ENCODE measurements around the gene UGT1A10.
"Not testable (repeated sequence)": the region's sequence is repeated elsewhere in the genome, so short reads cannot be mapped to it uniquely, and the experiment has no call there.

UGT1A10 gene

DNA sequence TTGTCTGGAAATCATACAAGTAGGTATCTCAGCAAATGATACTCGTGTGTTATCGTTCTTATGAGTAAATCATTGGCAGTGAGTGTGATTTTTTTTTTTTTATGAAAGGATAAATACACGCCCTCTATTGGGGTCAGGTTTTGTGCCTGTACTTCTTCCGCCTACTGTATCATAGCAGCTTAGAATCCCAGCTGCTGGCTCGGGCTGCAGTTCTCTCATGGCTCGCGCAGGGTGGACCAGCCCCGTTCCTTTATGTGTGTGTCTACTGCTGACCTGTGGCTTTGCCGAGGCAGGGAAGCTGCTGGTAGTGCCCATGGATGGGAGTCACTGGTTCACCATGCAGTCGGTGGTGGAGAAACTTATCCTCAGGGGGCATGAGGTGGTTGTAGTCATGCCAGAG, at the start of gene UGT1A10:
Gene UGT1A10, plus strand, starts transcription at position 143 of the 400 bp plus-strand sequence. Its CDS starts 75 bp downstream, at position 218.
- DNase-seq (ENCODE audit: low read depth, low spot score); in situ Hi-C loops (cut with HindIII; ENCODE audit: low sequenced_read_pairs); H3K4me3 ChIP-seq (ENCODE audit: low read depth, low read length): not testable (repeated sequence)

DNA sequence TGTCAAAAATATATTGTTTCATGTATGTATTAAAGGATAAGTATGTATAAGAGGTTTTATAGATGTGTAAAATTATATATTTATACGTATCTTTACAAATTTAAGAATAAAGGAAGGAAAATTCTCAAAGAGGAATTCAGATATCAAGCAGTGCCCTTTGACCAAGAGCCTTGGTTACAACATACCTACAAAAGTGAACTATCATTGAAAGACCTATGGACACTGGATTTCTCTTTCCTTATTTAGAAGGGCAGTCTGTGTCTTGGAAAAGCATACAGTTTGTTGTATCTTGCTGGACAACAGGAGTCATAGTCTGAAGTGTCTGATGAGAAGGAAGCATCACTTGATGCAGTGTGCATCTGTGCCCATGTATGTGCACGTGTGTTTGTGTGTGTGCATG, 47.8 kb upstream of the UGT1A10 start:
- no peak overlapping the region for H3K4me3 ChIP-seq (ENCODE audit: low read depth, low read length)
- DNase-seq (ENCODE audit: low read depth, low spot score) = no peak
- TF ChIP-seq, protein P1, sequence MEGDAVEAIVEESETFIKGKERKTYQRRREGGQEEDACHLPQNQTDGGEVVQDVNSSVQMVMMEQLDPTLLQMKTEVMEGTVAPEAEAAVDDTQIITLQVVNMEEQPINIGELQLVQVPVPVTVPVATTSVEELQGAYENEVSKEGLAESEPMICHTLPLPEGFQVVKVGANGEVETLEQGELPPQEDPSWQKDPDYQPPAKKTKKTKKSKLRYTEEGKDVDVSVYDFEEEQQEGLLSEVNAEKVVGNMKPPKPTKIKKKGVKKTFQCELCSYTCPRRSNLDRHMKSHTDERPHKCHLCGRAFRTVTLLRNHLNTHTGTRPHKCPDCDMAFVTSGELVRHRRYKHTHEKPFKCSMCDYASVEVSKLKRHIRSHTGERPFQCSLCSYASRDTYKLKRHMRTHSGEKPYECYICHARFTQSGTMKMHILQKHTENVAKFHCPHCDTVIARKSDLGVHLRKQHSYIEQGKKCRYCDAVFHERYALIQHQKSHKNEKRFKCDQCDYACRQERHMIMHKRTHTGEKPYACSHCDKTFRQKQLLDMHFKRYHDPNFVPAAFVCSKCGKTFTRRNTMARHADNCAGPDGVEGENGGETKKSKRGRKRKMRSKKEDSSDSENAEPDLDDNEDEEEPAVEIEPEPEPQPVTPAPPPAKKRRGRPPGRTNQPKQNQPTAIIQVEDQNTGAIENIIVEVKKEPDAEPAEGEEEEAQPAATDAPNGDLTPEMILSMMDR (IDR thresholded peaks at IDR 0.05; ENCODE audit: low read depth, low read length) = no peak
- in situ Hi-C loops (cut with HindIII; ENCODE audit: low sequenced_read_pairs) = no loop called here

DNA sequence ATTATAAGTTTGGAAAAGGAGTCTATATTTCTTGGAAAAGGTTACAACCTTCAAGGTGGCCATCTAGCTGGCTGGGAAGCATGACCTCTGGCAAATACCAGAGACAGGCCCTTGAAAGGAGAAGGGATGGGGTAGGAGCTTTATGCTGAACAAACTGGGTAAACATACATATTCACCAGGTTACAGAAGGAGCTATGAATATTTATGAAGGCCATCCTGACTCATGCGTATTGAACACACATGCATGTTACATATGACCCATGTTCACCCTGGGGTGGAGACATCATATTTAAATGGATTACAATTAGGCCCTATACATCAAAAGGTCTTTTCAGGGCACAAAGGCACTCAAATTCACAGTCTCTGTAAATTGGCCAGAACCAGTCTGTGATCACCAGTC, 43.5 kb upstream of the UGT1A10 start:
- DNase-seq (ENCODE audit: low read depth, low spot score); in situ Hi-C loops (cut with HindIII; ENCODE audit: low sequenced_read_pairs); H3K4me3 ChIP-seq (ENCODE audit: low read depth, low read length): not testable (repeated sequence)

DNA sequence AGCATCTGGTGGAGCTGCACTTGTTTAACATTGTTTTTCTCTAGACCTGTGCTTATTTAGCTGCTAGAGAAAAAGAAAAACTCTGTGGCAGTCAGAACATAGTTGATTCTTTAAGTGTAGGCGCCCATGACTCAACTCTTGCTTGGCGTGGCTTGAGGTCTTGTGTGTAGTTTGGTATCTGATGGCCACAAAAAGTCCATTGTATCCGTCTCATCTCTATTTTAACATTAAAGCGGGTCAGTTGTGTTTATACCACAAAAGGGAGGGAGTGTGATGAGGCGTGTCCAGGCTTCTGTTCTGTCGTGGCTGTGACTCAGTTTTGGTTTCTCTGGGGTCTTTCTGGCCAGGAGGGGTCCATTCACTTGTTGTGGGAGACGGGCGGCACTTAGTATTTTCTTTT, 43.0 kb upstream of the UGT1A10 start:
- DNase-seq (ENCODE audit: low read depth, low spot score) = no peak
- H3K4me3 ChIP-seq (ENCODE audit: low read depth, low read length) = no peak overlapping the region
- in situ Hi-C loops (cut with HindIII; ENCODE audit: low sequenced_read_pairs) = no loop called here
- TF ChIP-seq, protein P1 (IDR thresholded peaks at IDR 0.05; ENCODE audit: low read depth, low read length) = no peak

DNA sequence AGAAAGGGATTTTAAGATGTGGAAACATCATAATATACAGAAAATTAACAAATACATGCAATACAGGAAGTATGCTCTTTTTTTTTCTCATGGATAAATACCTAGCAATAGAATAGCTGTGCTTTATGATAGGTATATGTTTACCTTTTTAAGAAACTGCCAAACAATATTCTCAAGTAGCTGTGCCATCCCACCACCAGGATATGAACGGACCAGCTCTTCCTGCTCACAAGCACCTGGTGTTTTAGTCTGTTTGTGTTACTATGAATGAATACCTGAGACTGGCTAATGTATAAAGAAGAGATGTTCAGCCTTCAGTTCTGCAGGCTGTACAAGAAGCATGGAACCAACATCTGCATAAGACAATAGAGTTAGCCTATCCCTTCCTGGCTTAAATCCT, 38.7 kb upstream of the UGT1A10 start:
- TF ChIP-seq, protein P1 (IDR thresholded peaks at IDR 0.05; ENCODE audit: low read depth, low read length) = no peak
- no peak overlapping the region for H3K4me3 ChIP-seq (ENCODE audit: low read depth, low read length)
- no peak for DNase-seq (ENCODE audit: low read depth, low spot score)
- in situ Hi-C loops (cut with HindIII; ENCODE audit: low sequenced_read_pairs) = no loop called here

DNA sequence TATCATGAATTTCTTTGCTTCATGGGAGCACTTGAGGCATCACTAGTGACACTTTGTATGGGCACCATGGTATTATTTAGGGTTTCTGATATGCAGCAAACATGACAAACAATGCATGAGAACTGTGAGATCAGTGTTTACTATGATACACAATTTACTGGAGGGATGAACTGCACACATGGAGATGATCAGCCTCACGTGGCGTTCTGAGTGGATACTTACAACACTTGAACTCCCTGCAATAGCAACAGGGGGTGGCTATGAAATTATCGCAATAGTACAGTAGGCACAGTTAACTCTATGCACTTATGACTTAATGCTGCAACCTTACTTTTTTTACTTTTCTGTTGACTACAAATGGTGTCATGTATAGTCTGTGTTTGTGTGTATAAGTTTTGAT, 37.3 kb upstream of the UGT1A10 start:
- in situ Hi-C loops (cut with HindIII; ENCODE audit: low sequenced_read_pairs) = no loop called here
- TF ChIP-seq, protein P1 (IDR thresholded peaks at IDR 0.05; ENCODE audit: low read depth, low read length) = no peak
- no peak overlapping the region for H3K4me3 ChIP-seq (ENCODE audit: low read depth, low read length)
- no peak for DNase-seq (ENCODE audit: low read depth, low spot score)

DNA sequence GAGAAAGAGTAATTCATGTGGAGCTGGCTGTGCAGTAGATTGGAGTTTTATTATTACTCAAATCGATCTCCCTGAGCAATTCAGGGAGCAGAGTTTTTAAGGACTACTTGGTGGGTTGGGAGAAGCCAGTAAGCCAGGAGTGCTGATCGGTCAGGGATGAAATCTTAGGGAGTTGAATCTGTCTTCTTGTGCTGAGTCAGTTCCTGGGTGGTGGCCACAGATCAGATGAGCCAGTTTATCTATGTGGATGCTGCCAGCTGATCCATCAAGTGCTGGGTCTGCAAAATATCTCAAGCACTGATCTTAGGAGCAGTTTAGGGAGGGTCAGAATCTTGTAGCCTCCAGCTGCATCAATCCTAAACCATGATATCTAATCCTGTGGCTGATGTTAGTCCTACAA, 35.9 kb upstream of the UGT1A10 start:
- no peak overlapping the region for H3K4me3 ChIP-seq (ENCODE audit: low read depth, low read length)
- TF ChIP-seq, protein P1 (IDR thresholded peaks at IDR 0.05; ENCODE audit: low read depth, low read length) = no peak
- in situ Hi-C loops (cut with HindIII; ENCODE audit: low sequenced_read_pairs) = no loop called here
- no peak for DNase-seq (ENCODE audit: low read depth, low spot score)

DNA sequence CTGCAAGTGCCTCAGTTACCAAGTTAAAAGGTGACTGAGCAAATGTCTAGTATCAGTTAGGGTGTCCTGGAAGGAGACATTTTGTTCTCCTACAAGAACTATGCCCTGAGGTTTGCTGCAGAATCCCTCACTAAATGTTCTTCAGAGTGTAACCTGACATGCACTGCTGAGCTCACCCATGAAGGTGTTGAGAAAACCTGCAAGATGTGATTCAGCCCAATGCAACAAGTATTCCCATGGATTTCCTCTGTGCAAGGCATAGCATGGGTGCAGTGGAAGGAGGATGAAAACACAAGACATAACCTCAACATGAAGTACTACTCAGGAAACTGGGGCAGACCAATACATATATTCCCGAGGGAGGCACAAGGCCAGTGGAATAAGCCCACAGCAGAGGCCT, 34.2 kb upstream of the UGT1A10 start:
- no peak overlapping the region for H3K4me3 ChIP-seq (ENCODE audit: low read depth, low read length)
- TF ChIP-seq, protein P1 (IDR thresholded peaks at IDR 0.05; ENCODE audit: low read depth, low read length) = no peak
- in situ Hi-C loops (cut with HindIII; ENCODE audit: low sequenced_read_pairs) = no loop called here
- DNase-seq (ENCODE audit: low read depth, low spot score) = no peak
